ENCODE results near the gene INTS15. TPM values are rescaled to one million over a fixed set of nuclear protein-coding genes. Genes with fewer than 3 reads are reported as not detected.

The INTS15 gene
- total RNA-seq, 1 donor from 2014 or later, result 18.6 TPM

DNA sequence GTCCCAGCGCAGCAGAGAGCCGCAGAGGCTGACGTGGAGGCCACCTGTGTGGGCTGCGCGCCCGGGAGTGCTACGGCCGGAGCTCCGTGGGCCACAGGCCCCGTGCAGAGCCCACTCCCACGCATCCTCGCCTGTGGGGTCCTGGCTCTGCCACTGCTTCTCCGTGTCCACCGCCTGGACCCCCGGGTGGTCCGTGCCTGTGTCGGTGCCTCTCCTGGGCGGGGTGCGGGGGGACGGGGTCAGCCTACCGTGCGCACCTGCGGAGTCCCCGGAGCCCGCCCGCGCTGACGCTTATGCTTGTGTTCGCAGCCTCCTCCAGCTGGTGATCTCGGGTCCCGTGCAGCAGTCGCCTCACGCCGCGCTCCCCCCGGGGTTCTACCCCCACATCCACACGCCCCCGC lies 17.8 kb downstream of the INTS15 start:
- Mint-ChIP-seq H3K27me3 (ENCODE audit: low read depth, unreplicated experiment) (no peaks in the 10 kb centered on the region), H3K27ac (ENCODE audit: unreplicated experiment) (no peak overlapping the region)

DNA sequence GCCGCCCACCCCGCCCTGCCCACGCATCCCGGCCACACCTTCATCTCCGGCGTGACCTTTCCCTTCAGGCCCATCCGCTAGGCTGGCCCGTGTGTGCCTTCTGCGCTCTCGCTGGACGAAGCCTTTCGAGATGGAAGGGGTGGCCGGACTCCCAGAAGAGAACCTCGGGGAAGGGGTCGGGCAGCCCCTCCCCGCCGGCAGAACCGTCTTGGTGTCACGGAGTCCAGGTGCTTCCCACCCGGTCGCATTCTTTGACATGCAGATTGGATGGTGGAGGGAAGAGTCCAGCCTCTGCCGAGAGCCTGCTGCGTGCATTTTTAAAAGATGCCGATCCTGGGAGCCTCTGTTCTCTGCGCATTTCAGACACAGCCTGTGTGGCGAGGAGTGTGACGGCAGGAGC lies 18.3 kb downstream of the INTS15 start:
- H3K4me3 Mint-ChIP-seq (ENCODE audit: unreplicated experiment), result no peak overlapping the region
- no peaks in the 10 kb centered on the region for H3K4me1 ChIP-seq (ENCODE audit: insufficient read depth, low read length)
- no peak overlapping the region for H3K4me2 ChIP-seq (ENCODE audit: low read length)
- H3K4me3 ChIP-seq (ENCODE audit: insufficient read depth, low read depth, low read length), result no peak overlapping the region
- peaks cover 2% of the 10 kb centered on the region for H3K9me3 Mint-ChIP-seq (ENCODE audit: unreplicated experiment)
- H3K27me3 Mint-ChIP-seq (ENCODE audit: low read depth, unreplicated experiment), result no peaks in the 10 kb centered on the region
- no peaks in the 10 kb centered on the region for H3K9me3 ChIP-seq (ENCODE audit: insufficient read depth, low read depth, low read length)
- no peaks in the 10 kb centered on the region for H3K4me1 Mint-ChIP-seq (ENCODE audit: low read depth, unreplicated experiment)
- H3K27me3 ChIP-seq (ENCODE audit: insufficient read depth, low read length), result no peaks in the 10 kb centered on the region
- peaks cover 3% of the 10 kb centered on the region for H3K36me3 ChIP-seq (ENCODE audit: insufficient read depth, low read length)
- peaks cover 5% of the 10 kb centered on the region for H3K36me3 Mint-ChIP-seq (ENCODE audit: low read depth, unreplicated experiment)
- no peak overlapping the region for H3K27ac Mint-ChIP-seq (ENCODE audit: unreplicated experiment)
- H3K79me2 ChIP-seq (ENCODE audit: insufficient read depth, low read length), result no peaks in the 10 kb centered on the region
- H3K27ac ChIP-seq (ENCODE audit: low read depth, low read length), result no peak overlapping the region
- H2AFZ ChIP-seq (ENCODE audit: low read depth, low read length), result no peak overlapping the region
- FAIRE-seq (no peak), DNase-seq (ENCODE audit: low read depth) (no peak)
- TF ChIP-seq EZH2 (IDR thresholded peaks at IDR 0.05; ENCODE audit: insufficient read depth, low read length), result no peak
- TF ChIP-seq, protein P1, sequence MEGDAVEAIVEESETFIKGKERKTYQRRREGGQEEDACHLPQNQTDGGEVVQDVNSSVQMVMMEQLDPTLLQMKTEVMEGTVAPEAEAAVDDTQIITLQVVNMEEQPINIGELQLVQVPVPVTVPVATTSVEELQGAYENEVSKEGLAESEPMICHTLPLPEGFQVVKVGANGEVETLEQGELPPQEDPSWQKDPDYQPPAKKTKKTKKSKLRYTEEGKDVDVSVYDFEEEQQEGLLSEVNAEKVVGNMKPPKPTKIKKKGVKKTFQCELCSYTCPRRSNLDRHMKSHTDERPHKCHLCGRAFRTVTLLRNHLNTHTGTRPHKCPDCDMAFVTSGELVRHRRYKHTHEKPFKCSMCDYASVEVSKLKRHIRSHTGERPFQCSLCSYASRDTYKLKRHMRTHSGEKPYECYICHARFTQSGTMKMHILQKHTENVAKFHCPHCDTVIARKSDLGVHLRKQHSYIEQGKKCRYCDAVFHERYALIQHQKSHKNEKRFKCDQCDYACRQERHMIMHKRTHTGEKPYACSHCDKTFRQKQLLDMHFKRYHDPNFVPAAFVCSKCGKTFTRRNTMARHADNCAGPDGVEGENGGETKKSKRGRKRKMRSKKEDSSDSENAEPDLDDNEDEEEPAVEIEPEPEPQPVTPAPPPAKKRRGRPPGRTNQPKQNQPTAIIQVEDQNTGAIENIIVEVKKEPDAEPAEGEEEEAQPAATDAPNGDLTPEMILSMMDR (IDR thresholded peaks at IDR 0.05; ENCODE audit: insufficient read depth, low read depth, low read length), result no peak
- peaks cover 8% of the 10 kb centered on the region for H4K20me1 ChIP-seq (ENCODE audit: insufficient read depth, low read length)
- H3K9ac ChIP-seq (ENCODE audit: low read length), result no peak overlapping the region

More for the DNA sequence above, 17.8 kb downstream of the INTS15 start:
- Histone ChIP-seq H3K9me3 (ENCODE audit: insufficient read depth, low read depth, low read length) (no peaks in the 10 kb centered on the region), H3K4me2 (ENCODE audit: low read length) (no peak overlapping the region), H4K20me1 (ENCODE audit: insufficient read depth, low read length) (peaks cover 10% of the 10 kb centered on the region), H3K9ac (ENCODE audit: low read length) (no peak overlapping the region), H3K79me2 (ENCODE audit: insufficient read depth, low read length) (no peaks in the 10 kb centered on the region), H2AFZ (ENCODE audit: low read depth, low read length) (no peak overlapping the region), H3K4me1 (ENCODE audit: insufficient read depth, low read length) (no peaks in the 10 kb centered on the region), H3K36me3 (ENCODE audit: insufficient read depth, low read length) (peaks cover 4% of the 10 kb centered on the region), H3K27me3 (ENCODE audit: insufficient read depth, low read length) (no peaks in the 10 kb centered on the region), H3K27ac (ENCODE audit: low read depth, low read length) (no peak overlapping the region), H3K4me3 (ENCODE audit: insufficient read depth, low read depth, low read length) (no peak overlapping the region)
- DNase-seq (ENCODE audit: low read depth), result no peak
- FAIRE-seq, result no peak
- H3K9me3 Mint-ChIP-seq (ENCODE audit: unreplicated experiment), result peaks cover 2% of the 10 kb centered on the region
- no peaks in the 10 kb centered on the region for H3K4me1 Mint-ChIP-seq (ENCODE audit: low read depth, unreplicated experiment)
- TF ChIP-seq, protein P1 (IDR thresholded peaks at IDR 0.05; ENCODE audit: insufficient read depth, low read depth, low read length), result no peak
- no peak for TF ChIP-seq EZH2 (IDR thresholded peaks at IDR 0.05; ENCODE audit: insufficient read depth, low read length)
- no peak overlapping the region for H3K4me3 Mint-ChIP-seq (ENCODE audit: unreplicated experiment)
- peaks cover 5% of the 10 kb centered on the region for H3K36me3 Mint-ChIP-seq (ENCODE audit: low read depth, unreplicated experiment)

DNA sequence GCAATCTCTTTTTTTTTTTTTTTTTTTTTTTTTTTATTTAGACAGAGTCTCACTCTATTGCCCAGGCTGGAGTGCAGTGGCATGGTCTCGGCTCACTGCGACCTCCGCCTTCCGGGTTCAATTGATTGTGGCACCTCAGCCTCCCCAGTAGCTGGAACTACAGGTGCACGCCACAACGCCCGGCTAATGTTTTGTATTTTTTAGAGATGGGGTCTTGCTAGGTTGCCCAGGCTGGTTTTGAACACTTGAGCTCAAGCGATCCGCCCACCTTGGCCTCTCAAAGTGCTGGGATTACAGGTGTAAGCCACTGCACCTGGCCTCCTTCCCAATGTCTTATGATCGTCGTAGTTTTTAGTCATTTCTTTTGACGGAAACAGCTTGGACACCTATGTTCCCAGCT lies 19.0 kb downstream of the INTS15 start:
- no peaks in the 10 kb centered on the region for H3K4me1 Mint-ChIP-seq (ENCODE audit: low read depth, unreplicated experiment)
- no peak for DNase-seq (ENCODE audit: low read depth)
- FAIRE-seq, result no peak
- H3K27me3 Mint-ChIP-seq (ENCODE audit: low read depth, unreplicated experiment), result peaks cover 4% of the 10 kb centered on the region
- H3K27ac Mint-ChIP-seq (ENCODE audit: unreplicated experiment), result no peak overlapping the region
- Histone ChIP-seq H4K20me1 (ENCODE audit: insufficient read depth, low read length) (peaks cover 8% of the 10 kb centered on the region), H3K4me1 (ENCODE audit: insufficient read depth, low read length) (no peaks in the 10 kb centered on the region), H3K79me2 (ENCODE audit: insufficient read depth, low read length) (no peaks in the 10 kb centered on the region), H3K4me3 (ENCODE audit: insufficient read depth, low read depth, low read length) (no peak overlapping the region), H3K4me2 (ENCODE audit: low read length) (no peak overlapping the region), H3K27ac (ENCODE audit: low read depth, low read length) (no peak overlapping the region), H3K9ac (ENCODE audit: low read length) (no peak overlapping the region), H3K27me3 (ENCODE audit: insufficient read depth, low read length) (peaks cover 1% of the 10 kb centered on the region), H3K36me3 (ENCODE audit: insufficient read depth, low read length) (peaks cover 3% of the 10 kb centered on the region), H2AFZ (ENCODE audit: low read depth, low read length) (no peak overlapping the region), H3K9me3 (ENCODE audit: insufficient read depth, low read depth, low read length) (no peaks in the 10 kb centered on the region)
- no peak overlapping the region for H3K4me3 Mint-ChIP-seq (ENCODE audit: unreplicated experiment)
- no peak for TF ChIP-seq EZH2 (IDR thresholded peaks at IDR 0.05; ENCODE audit: insufficient read depth, low read length)
- TF ChIP-seq, protein P1 (IDR thresholded peaks at IDR 0.05; ENCODE audit: insufficient read depth, low read depth, low read length), result no peak
- H3K9me3 Mint-ChIP-seq (ENCODE audit: unreplicated experiment), result peaks cover 2% of the 10 kb centered on the region
- H3K36me3 Mint-ChIP-seq (ENCODE audit: low read depth, unreplicated experiment), result peaks cover 5% of the 10 kb centered on the region

Data from astrocyte (in vitro differentiated cells and primary cell).